OCI-LY1 (cell line): Measurements from ENCODE around the gene TMEM143.

ENCODE experiments used
- H2AFZ ChIP-seq: fragments of 200-600 bp; sonication (generic), shearing (Covaris generic); 2 replicates; pipeline ENCODE4 v1.6.0; 2014; ENCODE audit warnings: antibody characterized with exemption, mild to moderate bottlenecking, low read length
- H3F3A ChIP-seq: fragments of 200-600 bp; sonication (generic), shearing (Covaris generic); 2 replicates; pipeline ENCODE4 v1.6.0; 2014; ENCODE audit warnings: mild to moderate bottlenecking, antibody characterized with exemption, low read length, moderate library complexity; ENCODE audit not compliant: insufficient read depth
- H3K27ac ChIP-seq: fragments of 200-600 bp; sonication (generic); 2 replicates; pipeline ENCODE4 v1.5.1; 2014; ENCODE audit warnings: low read length, mixed run types, mild to moderate bottlenecking, low read depth; ENCODE audit not compliant: poor library complexity, severe bottlenecking
- H3K27me3 ChIP-seq: fragments of 200-600 bp; sonication (generic); 2 replicates; pipeline ENCODE4 v1.6.0; 2014; ENCODE audit warnings: antibody characterized with exemption, mild to moderate bottlenecking, low read length, moderate library complexity; ENCODE audit not compliant: insufficient read depth
- H3K36me3 ChIP-seq: fragments of 200-600 bp; sonication (generic); 2 replicates; pipeline ENCODE4 v1.6.1; 2014; ENCODE audit warnings: mild to moderate bottlenecking, antibody characterized with exemption, low read length, moderate library complexity, mixed read lengths; ENCODE audit not compliant: insufficient read depth
- H3K4me1 ChIP-seq: fragments of 200-600 bp; sonication (generic); 2 replicates; pipeline ENCODE4 v1.5.1; 2014; ENCODE audit warnings: mild to moderate bottlenecking, low read length, moderate library complexity; ENCODE audit not compliant: insufficient read depth, severe bottlenecking
- H3K4me2 ChIP-seq: fragments of 200-600 bp; sonication (generic), shearing (Covaris generic); 2 replicates; pipeline ENCODE4 v1.6.1; 2014; ENCODE audit warnings: low read length
- H3K4me3 ChIP-seq: fragments of 200-600 bp; sonication (generic); 2 replicates; pipeline ENCODE4 v1.5.1; 2014; ENCODE audit warnings: low read length, low read depth, mild to moderate bottlenecking, mixed read lengths; ENCODE audit not compliant: poor library complexity, severe bottlenecking
- H3K79me2 ChIP-seq: fragments of 200-600 bp; shearing (Covaris generic); 2 replicates; pipeline ENCODE4 v1.6.1; 2016; ENCODE audit warnings: mixed run types, low read length, mixed read lengths; ENCODE audit not compliant: insufficient read depth
- H3K9ac ChIP-seq: fragments of 200-600 bp; sonication (generic), shearing (Covaris generic); 2 replicates; pipeline ENCODE4 v1.6.1; 2014; ENCODE audit warnings: mild to moderate bottlenecking, low read length, mixed read lengths
- H3K9me2 ChIP-seq: fragments of 200-600 bp; sonication (generic), shearing (Covaris generic); 2 replicates; pipeline ENCODE4 v1.6.1; 2014; ENCODE audit warnings: low read depth, mild to moderate bottlenecking, low read length, mixed read lengths
- H3K9me3 ChIP-seq: fragments of 200-600 bp; shearing (Covaris generic); 2 replicates; pipeline ENCODE4 v1.6.1; 2014; ENCODE audit warnings: low read length, mixed read lengths
- H4K20me1 ChIP-seq: fragments of 200-600 bp; sonication (generic), shearing (Covaris generic); 2 replicates; pipeline ENCODE4 v1.6.0; 2016; ENCODE audit warnings: mild to moderate bottlenecking, low read length; ENCODE audit not compliant: insufficient read depth
- EZH2 ChIP-seq: fragments of 200-600 bp; sonication (generic), shearing (Covaris generic); IDR thresholded peaks from 2 replicates; pipeline ENCODE4 v1.8.0; 2017; ENCODE audit warnings: borderline replicate concordance, mixed run types, mild to moderate bottlenecking, antibody characterized with exemption, low read length, moderate library complexity, mixed read lengths
- TF ChIP-seq, protein P1 (sequence below): fragments of 200-600 bp; sonication (generic), shearing (Covaris generic); IDR thresholded peaks from 2 replicates; pipeline ENCODE4 v1.5.1; 2017; ENCODE audit warnings: mild to moderate bottlenecking, antibody characterized with exemption, low read length, moderate library complexity, mixed read lengths

The TMEM143 gene

DNA sequence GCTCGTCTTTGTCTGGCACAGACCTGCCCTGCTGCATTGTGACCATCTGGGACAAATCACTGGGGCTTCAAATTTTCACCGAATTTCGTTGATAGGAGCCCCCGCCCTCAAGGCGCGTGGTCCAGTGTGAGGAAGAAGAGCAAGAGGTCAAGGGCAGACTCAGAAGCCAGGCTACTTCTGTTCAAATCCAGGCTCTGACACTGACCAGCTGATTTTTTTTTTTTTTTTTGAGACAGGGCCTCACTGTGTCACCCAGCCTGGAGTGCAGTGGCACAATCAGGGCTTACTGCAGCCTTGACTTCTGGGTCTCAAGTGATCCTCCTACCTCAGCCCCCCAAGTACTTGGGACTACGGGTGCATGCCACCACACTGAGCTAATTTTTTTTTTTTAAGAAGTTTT lies 7.6 kb upstream of the TMEM143 start:
- Histone ChIP-seq H3K27me3 (no peaks in the 10 kb centered on the region; the same call in 1 of the 2 replicates), H3K79me2 (no peaks in the 10 kb centered on the region), H3K27ac (no peak overlapping the region), H3K9ac (no peak overlapping the region), H3K9me3 (no peaks in the 10 kb centered on the region), H3K4me1 (no peaks in the 10 kb centered on the region), H3F3A (no peaks in the 10 kb centered on the region), H3K9me2 (no peaks in the 10 kb centered on the region), H3K36me3 (no peaks in the 10 kb centered on the region), H4K20me1 (no peaks in the 10 kb centered on the region), H3K4me3 (no peak overlapping the region), H2AFZ (no peak overlapping the region), H3K4me2 (no peak overlapping the region)
- no peak for TF ChIP-seq EZH2
- TF ChIP-seq, protein P1, sequence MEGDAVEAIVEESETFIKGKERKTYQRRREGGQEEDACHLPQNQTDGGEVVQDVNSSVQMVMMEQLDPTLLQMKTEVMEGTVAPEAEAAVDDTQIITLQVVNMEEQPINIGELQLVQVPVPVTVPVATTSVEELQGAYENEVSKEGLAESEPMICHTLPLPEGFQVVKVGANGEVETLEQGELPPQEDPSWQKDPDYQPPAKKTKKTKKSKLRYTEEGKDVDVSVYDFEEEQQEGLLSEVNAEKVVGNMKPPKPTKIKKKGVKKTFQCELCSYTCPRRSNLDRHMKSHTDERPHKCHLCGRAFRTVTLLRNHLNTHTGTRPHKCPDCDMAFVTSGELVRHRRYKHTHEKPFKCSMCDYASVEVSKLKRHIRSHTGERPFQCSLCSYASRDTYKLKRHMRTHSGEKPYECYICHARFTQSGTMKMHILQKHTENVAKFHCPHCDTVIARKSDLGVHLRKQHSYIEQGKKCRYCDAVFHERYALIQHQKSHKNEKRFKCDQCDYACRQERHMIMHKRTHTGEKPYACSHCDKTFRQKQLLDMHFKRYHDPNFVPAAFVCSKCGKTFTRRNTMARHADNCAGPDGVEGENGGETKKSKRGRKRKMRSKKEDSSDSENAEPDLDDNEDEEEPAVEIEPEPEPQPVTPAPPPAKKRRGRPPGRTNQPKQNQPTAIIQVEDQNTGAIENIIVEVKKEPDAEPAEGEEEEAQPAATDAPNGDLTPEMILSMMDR: no peak

DNA sequence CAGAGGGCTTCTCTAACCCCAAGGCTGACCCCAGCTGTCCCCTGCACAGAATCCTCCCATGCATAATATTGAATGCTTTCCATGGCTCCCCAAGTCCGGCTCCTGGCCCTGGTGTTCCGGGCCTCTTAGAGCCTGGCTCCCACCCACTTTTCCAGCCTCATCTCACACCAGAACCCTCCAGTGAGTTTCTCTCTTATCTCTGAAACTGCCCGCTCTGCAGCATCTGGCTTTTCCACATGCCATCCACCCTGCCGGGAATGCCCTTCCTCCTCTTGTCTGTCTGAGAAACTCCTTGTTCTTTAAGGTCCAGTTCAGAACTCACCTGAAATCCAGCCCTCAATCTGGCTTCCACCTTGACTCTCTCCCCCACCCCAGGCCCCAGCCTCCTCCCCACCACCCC lies 7.2 kb upstream of the TMEM143 start:
- no peaks in the 10 kb centered on the region for H3K9me2 ChIP-seq
- no peaks in the 10 kb centered on the region for H3K4me1 ChIP-seq
- no peak overlapping the region for H2AFZ ChIP-seq
- H3K36me3 ChIP-seq: no peaks in the 10 kb centered on the region
- H3K27me3 ChIP-seq: no peaks in the 10 kb centered on the region; the same call in 1 of the 2 replicates
- no peak overlapping the region for H3K4me3 ChIP-seq
- H3K79me2 ChIP-seq: no peaks in the 10 kb centered on the region
- no peak overlapping the region for H3K4me2 ChIP-seq
- no peak overlapping the region for H3K27ac ChIP-seq
- H3K9ac ChIP-seq: no peak overlapping the region
- H4K20me1 ChIP-seq: no peaks in the 10 kb centered on the region
- H3F3A ChIP-seq: no peaks in the 10 kb centered on the region
- H3K9me3 ChIP-seq: no peaks in the 10 kb centered on the region
- TF ChIP-seq, protein P1: no peak
- no peak for TF ChIP-seq EZH2

DNA sequence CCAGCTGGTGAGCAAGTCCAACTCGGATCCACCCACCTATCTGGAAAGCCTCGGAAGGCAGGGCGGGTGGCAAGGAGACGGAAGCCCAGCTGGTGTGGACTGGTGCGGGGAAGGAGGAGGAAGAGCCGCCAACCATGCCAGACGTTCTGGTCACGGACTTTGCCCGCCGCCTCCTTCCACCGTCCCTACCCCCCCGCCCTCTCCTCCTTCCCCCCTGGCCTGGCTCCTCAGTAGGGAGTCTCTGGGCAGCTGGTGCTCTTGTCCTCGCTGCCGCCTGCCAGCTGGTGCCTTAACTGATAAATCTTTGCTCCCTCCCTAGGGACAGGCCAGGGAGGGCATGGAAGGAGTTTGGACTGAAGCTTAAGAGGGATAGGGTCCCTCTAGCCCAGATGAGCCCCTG lies 5.2 kb upstream of the TMEM143 start:
- no peak overlapping the region for H2AFZ ChIP-seq
- no peaks in the 10 kb centered on the region for H3K9me3 ChIP-seq
- no peak overlapping the region for H3K4me2 ChIP-seq
- TF ChIP-seq, protein P1: no peak
- TF ChIP-seq EZH2: no peak
- no peaks in the 10 kb centered on the region for H4K20me1 ChIP-seq
- no peak overlapping the region for H3K9ac ChIP-seq
- no peaks in the 10 kb centered on the region for H3K9me2 ChIP-seq
- no peaks in the 10 kb centered on the region; the same call in 1 of the 2 replicates for H3K27me3 ChIP-seq
- peaks cover 6% of the 10 kb centered on the region for H3K4me1 ChIP-seq
- H3K27ac ChIP-seq: no peak overlapping the region
- no peak overlapping the region for H3K4me3 ChIP-seq
- no peaks in the 10 kb centered on the region for H3K79me2 ChIP-seq
- no peaks in the 10 kb centered on the region for H3K36me3 ChIP-seq
- no peaks in the 10 kb centered on the region for H3F3A ChIP-seq
